Activated CD4-positive, alpha-beta T cell treated with anti-CD3 and anti-CD28 coated beads, Interleukin-2, amount 50 U/mL, for 1 hour (primary cell): ENCODE results near the gene PRKCB.
"Not testable (repeated sequence)": the region's sequence is repeated elsewhere in the genome, so short reads cannot be mapped to it uniquely, and the experiment has no call there.

ENCODE experiments used
- DNase-seq: peaks from one replicate; pipeline ENCODE4 v3.0.0-alpha.2; 2020

The PRKCB gene

GRCh38 chr16:23905027-23905426, 69.2 kb downstream of the PRKCB start:
- no peak for DNase-seq

- no peak for DNase-seq
Measured at GRCh38 chr16:23907457-23907902, 71.7 kb downstream of the PRKCB start.

- DNase-seq, result no peak
Measured at GRCh38 chr16:23907903-23908302, 72.1 kb downstream of the PRKCB start.

GRCh38 chr16:23908790-23909189, 73.0 kb downstream of the PRKCB start:
- DNase-seq, result no peak

- no peak for DNase-seq
Measured at GRCh38 chr16:23909792-23910418, 74.1 kb downstream of the PRKCB start.

- DNase-seq, result no peak
Measured at GRCh38 chr16:23914946-23915530, 79.3 kb downstream of the PRKCB start.

- not testable (repeated sequence) for DNase-seq
Measured at GRCh38 chr16:23916552-23916951, 80.8 kb downstream of the PRKCB start.

- no peak for DNase-seq
Measured at GRCh38 chr16:23917621-23918020, 81.8 kb downstream of the PRKCB start.

GRCh38 chr16:23920446-23920845, 84.7 kb downstream of the PRKCB start:
- no peak for DNase-seq

GRCh38 chr16:23920899-23921298, 85.1 kb downstream of the PRKCB start:
- DNase-seq, result no peak

- DNase-seq, result no peak
Measured at GRCh38 chr16:23922406-23922805, 86.6 kb downstream of the PRKCB start.

GRCh38 chr16:23924128-23924527, 88.3 kb downstream of the PRKCB start:
- no peak for DNase-seq

- DNase-seq, result no peak
Measured at GRCh38 chr16:23927796-23928195, 92.0 kb downstream of the PRKCB start.

- DNase-seq, result no peak
Measured at GRCh38 chr16:23929237-23929636, 93.5 kb downstream of the PRKCB start.

- no peak for DNase-seq
Measured at GRCh38 chr16:23929856-23930255, 94.1 kb downstream of the PRKCB start.

- no peak for DNase-seq
Measured at GRCh38 chr16:23930791-23931190, 95.0 kb downstream of the PRKCB start.

- no peak for DNase-seq
Measured at GRCh38 chr16:23931199-23931598, 95.4 kb downstream of the PRKCB start.

GRCh38 chr16:23933650-23934049, 97.9 kb downstream of the PRKCB start:
- DNase-seq, result not testable (repeated sequence)

- no peak for DNase-seq
Measured at GRCh38 chr16:23934610-23935236, 98.9 kb downstream of the PRKCB start.

- DNase-seq, result no peak
Measured at GRCh38 chr16:23940111-23940510, 104.3 kb downstream of the PRKCB start.

GRCh38 chr16:23941025-23941424, 105.2 kb downstream of the PRKCB start:
- DNase-seq, result no peak

- DNase-seq, result no peak
Measured at GRCh38 chr16:23941963-23942564, 106.3 kb downstream of the PRKCB start.

GRCh38 chr16:23943604-23944003, 107.8 kb downstream of the PRKCB start:
- no peak for DNase-seq

GRCh38 chr16:23944381-23944780, 108.6 kb downstream of the PRKCB start:
- no peak for DNase-seq
